ENCODE data around the gene PCNX4. TPM values are rescaled to one million over a fixed set of nuclear protein-coding genes. Genes with fewer than 3 reads are reported as not detected.

PCNX4 gene
- total RNA-seq, 1 donor from 2014 or later, result 53.0 TPM

DNA sequence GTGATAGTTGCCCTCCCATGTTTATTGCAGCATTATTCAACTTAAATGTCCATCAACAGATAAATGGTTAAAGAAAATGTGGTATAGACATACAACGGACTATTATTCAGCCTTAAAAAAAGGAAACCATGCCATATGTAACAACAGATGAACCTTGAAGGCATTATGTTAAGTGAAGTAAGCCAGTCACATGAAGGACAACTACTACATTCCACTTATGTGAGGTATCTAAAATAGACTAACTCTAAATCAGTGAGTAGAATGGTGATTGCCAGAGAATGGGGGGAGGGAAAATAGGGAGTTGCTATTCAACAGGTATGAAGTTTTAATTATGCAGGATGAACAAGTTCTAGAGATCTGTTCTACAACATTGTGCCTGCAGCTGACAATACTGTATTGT is 10.1 kb downstream of the PCNX4 start:
- no peak for DNase-seq (ENCODE audit: low spot score)

DNA sequence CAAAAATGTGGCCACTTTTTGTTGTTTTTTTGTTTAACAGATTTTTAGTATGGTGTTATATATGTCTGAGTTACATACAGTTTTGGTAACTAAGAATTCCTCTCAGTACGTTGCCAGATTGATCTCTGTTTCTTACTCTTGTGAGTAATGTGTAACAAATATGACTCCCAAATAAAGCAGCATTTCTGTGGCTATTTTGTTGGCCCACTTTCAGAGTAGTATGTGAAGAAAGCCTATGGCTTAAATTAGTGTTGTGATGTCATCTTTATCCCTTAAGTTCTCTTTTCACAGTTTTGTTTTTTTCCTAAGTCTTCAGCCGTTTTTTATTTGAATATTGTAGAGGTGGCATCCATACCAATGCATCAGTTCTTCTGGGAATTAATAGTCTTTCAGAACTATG is 10.7 kb downstream of the PCNX4 start:
- no peak for DNase-seq (ENCODE audit: low spot score)

DNA sequence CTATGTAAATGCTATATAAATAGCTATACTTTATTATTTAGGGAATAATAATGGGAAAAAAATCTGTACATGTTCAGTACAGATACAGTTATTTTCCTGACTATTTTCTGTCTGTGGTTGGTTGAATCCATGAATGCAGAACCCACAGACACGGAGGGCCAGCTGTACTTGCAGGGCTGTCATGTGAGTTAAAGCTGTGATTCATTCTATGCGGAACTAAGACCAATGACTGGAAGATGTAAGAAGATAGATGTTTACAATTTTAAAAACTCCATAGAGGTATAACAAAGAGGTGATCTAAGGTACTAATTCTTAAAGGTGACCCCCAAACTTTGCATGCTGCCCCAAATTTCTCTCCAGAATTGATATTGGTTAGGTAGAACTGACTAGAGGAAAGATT is 14.6 kb downstream of the PCNX4 start:
- DNase-seq (ENCODE audit: low spot score), result peak; percentile 60

DNA sequence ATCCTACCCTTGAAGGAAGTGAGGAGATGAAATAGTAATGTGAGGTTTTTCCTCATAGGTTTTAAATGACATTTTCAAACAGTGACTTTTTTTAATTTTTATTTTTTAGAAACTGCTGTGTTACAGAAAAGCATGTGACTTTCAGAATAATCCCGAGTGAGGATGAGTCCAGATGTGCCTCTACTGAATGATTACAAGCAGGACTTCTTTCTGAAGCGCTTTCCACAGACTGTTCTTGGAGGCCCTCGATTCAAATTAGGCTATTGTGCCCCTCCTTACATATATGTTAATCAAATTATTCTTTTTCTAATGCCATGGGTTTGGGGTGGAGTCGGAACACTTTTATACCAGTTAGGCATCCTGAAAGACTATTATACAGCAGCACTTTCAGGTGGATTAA is 15.8 kb downstream of the PCNX4 start:
- no peak for DNase-seq (ENCODE audit: low spot score)

DNA sequence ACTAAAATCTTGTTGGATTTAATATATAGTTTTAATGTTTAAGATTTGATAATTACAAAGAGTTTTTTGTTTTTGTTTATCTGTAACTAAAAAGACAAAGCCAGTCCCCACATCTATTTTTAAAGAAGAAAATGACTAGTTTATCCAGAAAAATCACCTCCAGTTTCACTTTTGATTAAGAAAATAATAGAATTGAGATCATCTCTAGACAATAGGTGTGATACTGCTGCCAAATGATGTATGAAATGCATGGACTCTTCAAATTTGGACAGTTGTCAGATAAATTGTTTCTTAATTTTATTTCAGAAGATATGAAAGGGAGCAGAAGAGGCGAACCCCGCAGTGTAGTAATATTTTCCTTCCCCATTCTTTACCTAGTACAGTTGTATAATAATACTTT is 20.0 kb downstream of the PCNX4 start:
- no peak for DNase-seq (ENCODE audit: low spot score)

DNA sequence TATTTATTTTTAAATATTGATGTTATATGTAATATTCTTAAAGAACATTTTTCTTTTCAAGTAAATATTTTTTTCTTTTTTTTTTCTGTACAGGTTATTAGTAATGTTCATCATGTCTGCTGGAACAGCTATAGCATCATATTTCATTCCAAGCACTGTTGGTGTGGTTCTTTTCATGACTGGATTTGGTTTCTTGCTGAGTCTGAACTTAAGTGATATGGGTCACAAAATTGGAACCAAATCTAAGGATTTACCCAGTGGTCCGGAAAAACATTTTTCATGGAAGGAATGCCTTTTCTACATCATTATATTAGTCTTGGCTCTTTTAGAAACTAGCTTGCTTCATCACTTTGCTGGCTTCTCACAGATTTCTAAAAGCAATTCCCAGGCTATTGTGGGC is 23.2 kb downstream of the PCNX4 start:
- no peak for DNase-seq (ENCODE audit: low spot score)

DNA sequence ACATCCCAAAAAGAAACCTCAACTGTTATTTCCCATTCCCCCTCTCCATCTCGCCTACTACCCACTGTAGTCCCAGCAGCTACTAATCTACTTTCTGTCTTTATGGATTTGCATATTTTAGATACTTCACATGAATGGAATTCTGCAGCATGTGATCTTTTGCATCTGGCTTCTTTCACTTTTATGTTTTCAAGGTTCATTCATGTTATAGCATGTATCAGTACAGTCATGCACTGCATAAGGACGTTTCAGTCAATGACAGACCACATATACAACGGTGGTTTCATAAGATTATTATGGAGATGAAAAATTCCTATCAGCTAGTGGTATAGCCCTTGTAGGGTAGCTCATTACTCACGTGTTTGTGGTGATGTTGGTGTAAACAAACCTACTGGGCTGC is 24.5 kb downstream of the PCNX4 start:
- peak; percentile 83 for DNase-seq (ENCODE audit: low spot score)

DNA sequence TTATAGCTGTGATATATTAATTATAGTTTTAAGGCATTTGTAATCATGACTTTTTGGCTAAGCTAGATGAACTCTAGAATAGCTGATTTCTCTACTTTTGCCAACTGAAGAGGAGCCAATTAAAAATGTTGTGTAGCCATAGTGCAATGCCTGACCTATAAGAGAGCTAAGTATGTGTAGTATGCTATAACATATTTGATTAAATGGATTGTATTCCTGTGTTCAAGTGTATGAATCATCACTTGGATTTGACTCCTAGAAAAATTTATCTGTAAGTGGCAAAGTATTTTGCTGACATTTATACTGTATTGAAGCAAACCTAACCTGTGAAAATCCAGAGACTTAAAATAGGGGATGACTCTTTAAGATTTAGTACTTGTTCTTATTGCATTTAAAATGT is 34.2 kb downstream of the PCNX4 start:
- DNase-seq (ENCODE audit: low spot score), result no peak

DNA sequence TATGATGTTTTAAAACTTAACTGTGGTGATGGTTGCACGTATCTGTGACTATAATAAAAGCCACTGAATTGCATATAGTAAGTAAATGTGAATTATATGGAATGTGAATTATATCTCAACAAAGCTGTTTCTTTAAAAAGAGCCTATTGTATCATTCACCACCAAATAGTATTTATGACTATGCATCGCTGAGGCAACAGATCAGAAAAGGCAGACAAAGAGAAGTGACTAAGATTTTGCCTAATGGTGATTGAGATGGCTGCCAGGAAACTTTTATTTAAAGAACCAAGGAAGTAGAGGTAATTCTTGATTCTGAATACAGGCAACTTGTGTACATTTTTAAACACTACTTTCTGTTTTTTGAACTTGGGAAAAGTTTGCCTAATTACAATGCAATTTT is 41.8 kb downstream of the PCNX4 start:
- no peak for DNase-seq (ENCODE audit: low spot score)

DNA sequence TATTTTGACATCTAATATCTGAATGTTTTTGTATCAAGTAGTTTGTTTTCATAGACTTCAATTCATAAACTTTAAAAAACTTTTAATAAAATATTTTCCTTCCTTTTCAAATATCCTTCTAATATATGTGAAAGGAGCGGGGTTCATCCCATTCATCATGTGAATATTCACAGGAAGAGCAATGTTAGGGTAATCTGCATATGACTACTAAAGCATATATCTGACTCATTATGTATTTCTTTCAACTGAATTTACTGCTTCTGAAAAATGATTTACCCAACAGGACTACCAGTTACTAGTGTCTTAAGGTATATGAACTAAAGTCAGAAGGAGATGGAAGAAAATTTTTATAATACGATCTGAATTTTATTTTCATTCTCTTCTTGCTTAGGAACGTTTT is 43.0 kb downstream of the PCNX4 start:
- DNase-seq (ENCODE audit: low spot score), result no peak

DNA sequence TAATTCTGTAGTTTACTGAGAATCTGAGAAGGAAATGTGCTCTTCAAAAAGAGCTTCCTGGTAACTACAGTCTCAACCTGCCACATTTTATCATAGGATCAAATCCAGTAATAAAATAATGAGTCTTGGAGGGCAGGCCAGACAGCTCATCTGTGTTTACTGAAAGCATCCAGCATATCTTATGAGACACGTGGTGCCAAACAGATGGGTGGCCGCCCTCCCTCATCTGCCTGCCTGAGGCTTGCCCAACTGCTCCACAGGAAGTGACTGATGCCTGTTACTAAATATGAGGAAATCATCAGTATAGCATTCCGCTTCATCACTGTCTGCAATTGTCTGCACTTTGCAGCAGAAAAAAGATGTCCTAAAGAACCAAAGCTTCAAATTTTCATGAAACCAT is 60.0 kb downstream of the PCNX4 start:
- peak; percentile 45 for DNase-seq (ENCODE audit: low spot score)

DNA sequence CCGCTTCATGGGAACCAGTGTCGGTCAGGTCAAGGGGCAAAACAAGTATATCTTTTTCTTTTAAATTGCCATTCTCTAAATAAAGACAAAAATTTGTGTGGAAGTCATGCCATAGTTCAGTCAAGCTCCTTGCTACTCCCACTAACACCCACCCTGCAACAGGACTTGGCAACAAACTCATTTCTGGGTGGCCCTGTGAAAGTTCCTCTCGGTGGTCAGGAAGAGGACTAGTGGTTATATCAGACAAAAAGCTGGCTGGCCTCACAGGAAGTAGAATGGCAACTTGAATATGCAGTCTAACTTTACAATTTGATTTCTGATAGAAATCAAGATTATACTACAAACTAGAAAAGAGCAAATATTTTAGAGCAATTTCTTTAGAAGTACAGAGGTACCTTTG is 62.3 kb downstream of the PCNX4 start:
- DNase-seq (ENCODE audit: low spot score), result no peak

DNA sequence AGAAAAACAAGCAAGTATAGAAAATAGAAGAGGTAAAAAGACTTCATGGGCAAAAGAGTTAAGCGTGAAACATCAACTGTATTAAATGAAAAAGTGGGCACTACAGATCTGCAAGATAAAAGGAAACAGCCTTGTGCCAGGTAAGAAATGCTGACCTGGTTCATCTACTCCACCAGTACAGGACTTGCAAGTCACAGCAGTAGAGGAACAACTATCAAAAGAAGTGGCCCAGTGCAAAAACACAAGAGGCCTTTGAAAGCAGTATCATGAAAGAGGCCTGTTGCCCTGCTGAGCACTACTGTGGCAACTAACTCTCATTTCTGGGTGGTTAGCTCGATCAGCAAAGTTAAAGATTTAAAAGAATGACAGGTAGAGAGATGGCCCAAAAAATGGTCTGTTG is 62.9 kb downstream of the PCNX4 start:
- DNase-seq (ENCODE audit: low spot score), result no peak

DNA sequence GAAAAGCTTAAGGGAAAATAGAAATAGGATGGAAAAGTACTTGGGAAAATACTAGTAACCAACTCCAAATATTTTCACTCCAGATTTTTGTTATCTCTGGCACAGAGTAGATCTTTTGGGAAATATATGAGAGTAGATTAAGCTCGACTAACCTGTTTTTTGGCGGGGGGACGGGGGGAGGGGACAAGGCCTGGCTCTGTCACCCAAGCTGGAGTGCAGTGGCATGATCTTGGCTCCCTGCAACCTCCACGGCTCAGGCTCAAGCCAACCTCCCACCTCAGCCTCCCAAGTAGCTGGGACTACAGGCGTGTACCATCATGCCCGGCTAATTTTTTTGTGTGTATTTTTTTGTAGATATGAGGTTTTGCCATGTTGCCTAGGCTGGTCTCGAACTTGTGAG is 68.7 kb downstream of the PCNX4 start:
- no peak for DNase-seq (ENCODE audit: low spot score)

DNA sequence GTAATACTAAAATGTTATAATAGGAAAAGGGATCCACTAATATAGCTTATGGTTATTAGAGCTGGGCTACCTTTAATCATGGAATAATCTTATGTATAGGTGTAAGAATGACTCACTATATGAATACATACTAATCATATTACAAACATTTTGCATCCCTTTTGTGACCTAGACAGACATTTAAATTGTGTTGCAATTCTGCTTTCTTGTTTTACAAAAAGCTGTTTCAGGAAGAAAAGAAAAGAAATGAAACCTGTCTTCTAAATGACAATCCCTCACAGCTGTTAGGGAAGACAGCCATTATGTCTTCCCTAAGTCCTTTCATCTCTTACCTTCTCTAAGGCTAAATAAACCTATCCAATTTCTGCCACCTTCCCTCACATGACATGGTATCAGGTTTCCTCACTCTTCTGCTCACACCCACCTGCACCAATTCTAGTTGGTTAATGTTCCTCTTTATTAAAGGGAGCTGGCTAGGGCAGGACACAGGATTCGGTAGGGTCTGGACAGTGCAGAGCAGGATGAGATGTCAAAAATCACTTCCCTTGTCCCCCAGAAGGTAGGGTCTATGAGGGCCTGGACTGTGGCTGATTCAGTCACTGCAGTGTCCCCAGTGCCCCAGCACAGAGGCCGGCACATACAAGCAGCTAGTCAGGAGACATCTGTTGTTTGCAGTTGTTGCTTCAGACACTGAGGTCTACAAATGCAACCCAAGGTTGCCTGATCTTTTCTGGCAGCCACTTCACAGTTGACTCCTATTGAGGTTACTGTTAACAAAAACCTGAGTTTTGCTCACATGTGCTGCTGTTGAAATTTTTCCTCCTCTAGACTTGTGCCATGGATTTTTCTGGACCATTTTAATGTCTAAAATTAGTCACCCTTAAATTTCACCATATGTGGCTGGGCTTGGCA is 69.7 kb downstream of the PCNX4 start:
- no peak for DNase-seq (ENCODE audit: low spot score)

DNA sequence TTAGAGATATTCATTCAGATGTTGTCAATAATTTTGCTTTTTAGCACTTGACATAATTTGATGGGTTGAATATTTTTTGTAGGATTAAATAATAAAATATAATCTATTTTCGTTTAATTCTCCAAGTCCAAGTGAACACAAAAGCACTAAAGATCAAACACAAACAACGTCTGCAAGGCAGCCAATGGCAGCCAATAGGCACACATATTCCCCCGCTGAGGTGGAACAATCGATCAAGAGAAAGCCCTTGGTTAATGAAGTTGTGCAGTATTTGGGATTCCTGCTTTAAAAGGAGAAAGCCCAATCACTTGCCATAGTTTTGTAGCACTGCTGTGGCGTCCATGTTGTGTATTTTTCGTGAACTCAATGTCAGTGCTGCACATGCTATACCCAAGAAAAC is 72.0 kb downstream of the PCNX4 start:
- no peak for DNase-seq (ENCODE audit: low spot score)

DNA sequence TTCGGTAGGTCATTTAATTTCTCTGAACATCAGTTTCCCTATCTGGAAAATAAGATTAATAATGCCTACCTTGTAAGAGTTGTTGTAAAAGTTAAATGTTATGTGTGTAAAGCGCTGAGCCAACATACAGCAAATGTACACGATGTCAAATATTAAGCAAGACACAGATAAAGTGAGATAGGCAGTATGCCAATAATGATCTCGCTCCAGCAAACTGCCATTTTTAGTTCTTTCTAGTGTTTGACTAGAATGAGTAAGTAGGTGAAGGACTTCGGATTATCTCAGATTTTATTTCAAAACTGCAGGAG is 72.6 kb downstream of the PCNX4 start:
- DNase-seq (ENCODE audit: low spot score), result no peak

DNA sequence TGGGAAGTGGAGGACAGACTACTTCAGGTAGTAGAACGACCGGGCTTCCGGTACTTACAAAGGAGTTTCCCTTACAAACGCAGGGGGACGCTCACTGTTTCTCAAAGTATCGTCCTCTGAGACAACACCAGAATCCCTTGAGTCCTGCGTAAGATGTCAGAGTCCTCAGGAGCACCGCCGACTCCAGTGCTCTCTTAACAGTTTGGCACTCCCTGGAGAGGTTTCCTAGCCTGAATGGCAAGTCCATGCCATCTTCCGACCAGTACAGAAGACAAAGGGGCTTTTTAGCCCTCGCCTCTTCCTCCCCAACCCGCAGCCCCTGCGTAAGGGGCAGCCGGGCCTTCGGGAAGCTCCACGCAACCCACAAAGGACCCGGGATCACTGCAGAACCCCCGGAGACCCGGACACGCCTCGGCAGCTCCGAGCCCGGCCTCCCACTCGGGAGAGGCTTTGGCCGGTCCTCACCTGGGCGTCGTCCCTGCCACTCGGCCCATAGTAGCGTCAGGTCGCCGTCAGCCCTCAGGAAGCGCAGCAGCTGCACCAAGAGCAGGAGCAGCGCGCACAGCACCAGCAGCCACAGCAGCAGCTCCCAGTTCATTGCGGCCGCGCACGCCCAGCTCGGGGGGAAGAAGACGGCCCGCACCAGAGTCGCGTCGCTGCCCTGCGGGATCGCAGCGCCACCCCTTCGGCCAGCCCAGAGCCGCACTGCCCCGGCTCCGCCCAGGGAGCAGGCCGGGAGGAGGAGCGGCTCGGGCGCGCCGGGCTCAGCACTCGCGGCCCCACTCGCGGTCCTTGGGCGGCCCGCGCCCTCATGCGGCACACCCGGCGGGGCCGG is 73.2 kb downstream of the PCNX4 start, which contains the start of gene DHRS7:
DHRS7 (minus strand) TSS at position 687 of the 835 bp plus-strand sequence; CDS start at position 598, 89 bp downstream.
- peak; percentile 82 for DNase-seq (ENCODE audit: low spot score)

DNA sequence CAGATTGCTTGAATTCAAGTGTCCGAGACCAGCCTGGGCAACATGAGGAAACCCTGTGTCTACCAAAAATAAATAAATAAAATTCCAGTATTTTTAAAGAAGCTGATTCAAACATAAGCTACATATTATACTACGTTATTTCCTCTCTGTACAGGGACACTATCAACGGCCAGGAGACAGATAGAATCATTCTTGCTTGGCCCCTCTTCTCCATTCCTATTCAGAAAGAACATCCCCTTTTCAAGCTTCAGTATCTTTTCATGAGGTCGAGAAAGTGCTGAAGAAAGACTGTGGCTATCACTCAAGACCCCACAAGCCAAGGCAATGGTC is 73.8 kb downstream of the PCNX4 start:
- DNase-seq (ENCODE audit: low spot score), result no peak

DNA sequence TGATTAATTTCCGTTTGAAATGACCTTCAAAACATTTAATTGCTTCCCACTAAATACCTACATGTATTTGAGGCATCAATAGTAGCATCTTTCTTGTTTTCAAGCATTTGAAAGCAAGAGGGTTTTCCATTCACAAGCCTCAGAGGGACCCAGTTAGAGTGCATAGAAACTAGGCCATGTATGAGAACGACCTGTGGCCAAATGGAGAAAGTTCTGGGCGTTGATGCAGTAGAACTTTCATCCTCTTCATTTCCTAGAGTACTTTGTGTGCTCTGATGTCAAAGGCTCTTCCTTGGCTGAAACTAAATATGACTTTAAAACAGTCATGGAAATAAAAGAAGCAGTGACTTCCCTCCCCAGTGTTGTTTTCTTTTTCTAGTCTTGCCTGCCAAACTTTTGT is 74.4 kb downstream of the PCNX4 start:
- no peak for DNase-seq (ENCODE audit: low spot score)

DNA sequence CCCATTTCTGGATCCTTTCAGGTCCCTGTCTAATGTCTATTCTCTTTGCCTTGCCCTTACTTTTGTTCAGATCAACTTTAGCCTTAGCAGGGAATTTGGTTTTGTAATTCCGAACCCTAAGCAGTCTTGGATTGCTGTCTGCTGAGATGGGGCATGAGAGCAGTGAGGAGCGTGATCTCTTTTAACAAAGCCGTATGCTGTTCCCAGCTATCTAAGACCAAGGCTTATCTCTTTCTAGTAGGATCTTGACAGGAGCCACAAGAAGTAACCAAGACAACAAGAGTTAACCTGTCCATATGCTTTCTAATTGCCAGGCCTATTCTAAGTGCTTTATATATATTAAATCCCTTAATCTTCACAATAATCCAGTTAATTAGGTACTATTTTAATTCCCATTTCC is 78.0 kb downstream of the PCNX4 start:
- DNase-seq (ENCODE audit: low spot score), result no peak

DNA sequence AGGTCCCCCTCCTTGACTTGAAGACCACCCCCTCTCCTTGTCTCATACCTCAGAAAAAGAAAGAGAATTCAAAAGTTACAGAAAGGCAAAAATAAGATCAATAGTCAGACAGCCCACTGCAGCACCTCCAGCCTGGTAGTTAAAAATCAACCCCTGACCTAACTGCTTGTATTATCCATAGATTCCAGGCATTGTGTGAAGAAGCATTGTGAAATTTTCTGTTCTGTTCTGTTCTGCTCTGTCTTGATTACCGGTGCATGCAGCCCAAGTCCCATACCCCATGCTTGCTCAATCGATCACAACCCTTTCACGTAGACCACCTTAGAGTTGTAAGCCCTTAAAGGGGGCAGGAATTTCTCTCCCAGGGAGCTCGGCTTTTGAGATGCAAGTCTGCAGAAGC is 79.2 kb downstream of the PCNX4 start:
- no peak for DNase-seq (ENCODE audit: low spot score)

DNA sequence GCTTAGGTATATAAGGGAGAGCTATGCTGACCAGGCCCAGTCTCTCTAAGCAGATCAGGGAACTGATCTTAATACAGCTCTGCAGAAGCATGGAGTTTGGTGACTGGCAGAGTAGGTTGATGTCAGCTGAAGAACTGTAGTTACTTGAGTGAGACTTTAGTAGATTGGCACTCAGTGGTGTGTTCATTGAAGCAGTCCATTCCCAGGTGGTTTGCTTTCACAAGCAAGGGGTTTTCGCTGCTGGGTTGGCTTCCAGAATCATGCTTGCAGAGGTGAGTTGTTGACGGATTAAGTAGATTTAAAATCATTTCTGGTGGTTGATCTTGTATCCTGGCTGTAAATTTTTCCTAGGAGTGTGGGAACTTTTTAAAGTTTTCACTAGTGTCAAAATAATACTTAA is 80.0 kb downstream of the PCNX4 start:
- DNase-seq (ENCODE audit: low spot score), result no peak

Measured in umbilical cord (tissue), 2 donors.